ENCODE results near the gene MYO9B.

The MYO9B gene

DNA sequence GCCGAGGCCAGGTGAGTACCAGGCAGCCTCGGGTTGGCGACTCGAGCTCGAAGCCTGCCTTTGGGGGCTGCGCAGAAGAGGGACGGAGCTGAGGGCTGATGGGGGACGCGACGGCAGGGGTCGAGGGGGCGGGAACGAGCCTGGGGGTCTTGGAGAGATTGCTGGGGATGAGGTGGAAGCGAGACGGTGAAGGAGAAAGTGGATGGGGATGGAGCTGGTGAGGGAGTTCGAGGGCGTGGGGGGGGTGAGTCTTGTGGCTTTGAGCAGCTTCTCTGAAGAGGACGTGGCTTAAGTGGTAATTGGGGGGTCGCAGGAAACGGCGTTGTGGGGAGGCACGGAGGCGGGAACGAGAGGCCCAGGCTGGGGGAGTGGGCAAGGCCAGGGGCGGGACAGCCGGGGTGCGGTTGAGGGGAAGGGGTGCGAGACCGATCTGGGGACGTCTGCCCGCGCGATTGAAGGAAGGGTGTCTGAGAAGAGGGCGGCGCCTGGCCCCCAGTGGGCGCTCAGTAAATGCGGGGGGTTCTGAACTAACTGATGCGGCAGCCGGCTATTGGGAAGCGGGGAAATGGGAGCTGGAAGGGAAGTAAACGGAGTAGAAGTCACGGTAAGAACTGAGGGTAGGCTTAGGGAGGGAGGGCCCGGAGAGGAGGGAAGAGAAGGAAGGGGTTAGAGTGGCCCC is 426 bp downstream of the MYO9B start:
- ATAC-seq (ENCODE audit: low read depth) (0 out of 3 replicates have a peak, but pooled peaks have one; percentile 1), DNase-seq (ENCODE audit: low spot score) (no peak)
- H3K27ac ChIP-seq (ENCODE audit: poor library complexity, severe bottlenecking), result peak overlapping the region; percentile 40
- H3K9me3 ChIP-seq (ENCODE audit: severe bottlenecking), result no peaks in the 10 kb centered on the region
- TF ChIP-seq, protein P1, sequence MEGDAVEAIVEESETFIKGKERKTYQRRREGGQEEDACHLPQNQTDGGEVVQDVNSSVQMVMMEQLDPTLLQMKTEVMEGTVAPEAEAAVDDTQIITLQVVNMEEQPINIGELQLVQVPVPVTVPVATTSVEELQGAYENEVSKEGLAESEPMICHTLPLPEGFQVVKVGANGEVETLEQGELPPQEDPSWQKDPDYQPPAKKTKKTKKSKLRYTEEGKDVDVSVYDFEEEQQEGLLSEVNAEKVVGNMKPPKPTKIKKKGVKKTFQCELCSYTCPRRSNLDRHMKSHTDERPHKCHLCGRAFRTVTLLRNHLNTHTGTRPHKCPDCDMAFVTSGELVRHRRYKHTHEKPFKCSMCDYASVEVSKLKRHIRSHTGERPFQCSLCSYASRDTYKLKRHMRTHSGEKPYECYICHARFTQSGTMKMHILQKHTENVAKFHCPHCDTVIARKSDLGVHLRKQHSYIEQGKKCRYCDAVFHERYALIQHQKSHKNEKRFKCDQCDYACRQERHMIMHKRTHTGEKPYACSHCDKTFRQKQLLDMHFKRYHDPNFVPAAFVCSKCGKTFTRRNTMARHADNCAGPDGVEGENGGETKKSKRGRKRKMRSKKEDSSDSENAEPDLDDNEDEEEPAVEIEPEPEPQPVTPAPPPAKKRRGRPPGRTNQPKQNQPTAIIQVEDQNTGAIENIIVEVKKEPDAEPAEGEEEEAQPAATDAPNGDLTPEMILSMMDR (IDR thresholded peaks at IDR 0.05; ENCODE audit: poor library complexity, severe bottlenecking), result no peak
- H3K4me1 ChIP-seq (ENCODE audit: insufficient read depth, poor library complexity, severe bottlenecking), result peaks cover 23% of the 10 kb centered on the region
- no peaks in the 10 kb centered on the region for H3K27me3 ChIP-seq (ENCODE audit: insufficient read depth, poor library complexity, severe bottlenecking)
- peaks cover 18% of the 10 kb centered on the region for H3K36me3 ChIP-seq (ENCODE audit: low read depth)
- peak overlapping the region; percentile 80 for H3K4me3 ChIP-seq (ENCODE audit: severe bottlenecking)

DNA sequence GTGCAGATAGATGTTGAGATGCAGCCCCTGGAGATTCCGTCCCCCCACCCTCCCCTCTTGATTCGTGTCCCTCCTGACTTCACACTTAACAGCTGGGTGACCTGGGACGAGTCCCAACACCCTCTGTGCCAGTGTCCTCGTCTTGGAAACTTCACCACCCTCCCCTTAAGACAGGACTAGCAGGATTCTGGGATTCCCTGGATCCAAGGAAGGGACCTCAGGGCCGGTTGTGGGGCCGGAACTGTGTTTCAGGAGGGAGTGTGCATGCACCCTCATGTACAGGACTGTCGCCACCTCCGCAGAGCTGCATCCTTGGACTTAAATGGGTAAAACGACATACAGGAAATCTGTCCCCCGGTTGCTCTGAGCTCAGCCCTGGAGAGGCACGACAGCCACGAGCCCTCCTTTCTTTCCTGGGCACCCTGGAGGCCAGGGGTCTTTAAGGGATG is 990 bp downstream of the MYO9B start:
- no peaks in the 10 kb centered on the region for H3K9me3 ChIP-seq (ENCODE audit: severe bottlenecking)
- no peaks in the 10 kb centered on the region for H3K27me3 ChIP-seq (ENCODE audit: insufficient read depth, poor library complexity, severe bottlenecking)
- peaks cover 23% of the 10 kb centered on the region for H3K4me1 ChIP-seq (ENCODE audit: insufficient read depth, poor library complexity, severe bottlenecking)
- ATAC-seq (ENCODE audit: low read depth), result no peak
- H3K27ac ChIP-seq (ENCODE audit: poor library complexity, severe bottlenecking), result peak overlapping the region; percentile 40
- H3K36me3 ChIP-seq (ENCODE audit: low read depth), result peaks cover 13% of the 10 kb centered on the region
- no peak for DNase-seq (ENCODE audit: low spot score)
- TF ChIP-seq, protein P1 (IDR thresholded peaks at IDR 0.05; ENCODE audit: poor library complexity, severe bottlenecking), result no peak
- peak overlapping the region; percentile 80 for H3K4me3 ChIP-seq (ENCODE audit: severe bottlenecking)

DNA sequence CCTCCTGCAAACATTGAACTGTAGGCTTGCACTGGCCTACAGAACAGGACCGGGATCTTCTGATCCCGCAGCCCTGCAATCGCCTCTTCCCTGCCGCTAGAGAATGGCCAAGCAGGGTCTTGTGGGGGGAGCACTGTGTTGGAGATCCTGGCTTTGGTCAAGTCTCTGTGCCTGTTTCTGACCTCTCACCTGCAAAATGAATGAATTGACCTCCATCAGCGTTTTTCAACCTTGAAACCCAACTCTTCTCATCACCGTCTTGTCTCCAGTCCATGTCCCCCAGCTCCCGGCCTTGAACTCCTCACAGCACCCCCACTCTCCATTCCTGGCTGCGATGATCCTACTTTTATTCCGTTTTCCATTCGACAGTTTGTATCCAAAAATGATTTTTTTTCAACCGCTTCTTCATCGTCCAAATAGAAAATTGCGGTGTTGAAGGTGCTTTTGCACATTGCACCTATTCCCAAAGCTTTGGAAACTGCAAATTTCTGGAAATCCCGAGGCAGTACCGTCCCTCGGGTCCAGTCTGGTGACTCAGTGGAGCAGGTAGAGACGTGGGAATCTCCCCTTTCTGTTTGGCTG is 2.0 kb downstream of the MYO9B start:
- TF ChIP-seq, protein P1 (IDR thresholded peaks at IDR 0.05; ENCODE audit: poor library complexity, severe bottlenecking), result no peak
- Histone ChIP-seq H3K27ac (ENCODE audit: poor library complexity, severe bottlenecking) (peak overlapping the region; percentile 40), H3K9me3 (ENCODE audit: severe bottlenecking) (no peaks in the 10 kb centered on the region), H3K27me3 (ENCODE audit: insufficient read depth, poor library complexity, severe bottlenecking) (no peaks in the 10 kb centered on the region), H3K4me1 (ENCODE audit: insufficient read depth, poor library complexity, severe bottlenecking) (peaks cover 23% of the 10 kb centered on the region), H3K36me3 (ENCODE audit: low read depth) (peaks cover 8% of the 10 kb centered on the region), H3K4me3 (ENCODE audit: severe bottlenecking) (no peak overlapping the region)
- ATAC-seq (ENCODE audit: low read depth), result no peak
- DNase-seq (ENCODE audit: low spot score), result no peak

DNA sequence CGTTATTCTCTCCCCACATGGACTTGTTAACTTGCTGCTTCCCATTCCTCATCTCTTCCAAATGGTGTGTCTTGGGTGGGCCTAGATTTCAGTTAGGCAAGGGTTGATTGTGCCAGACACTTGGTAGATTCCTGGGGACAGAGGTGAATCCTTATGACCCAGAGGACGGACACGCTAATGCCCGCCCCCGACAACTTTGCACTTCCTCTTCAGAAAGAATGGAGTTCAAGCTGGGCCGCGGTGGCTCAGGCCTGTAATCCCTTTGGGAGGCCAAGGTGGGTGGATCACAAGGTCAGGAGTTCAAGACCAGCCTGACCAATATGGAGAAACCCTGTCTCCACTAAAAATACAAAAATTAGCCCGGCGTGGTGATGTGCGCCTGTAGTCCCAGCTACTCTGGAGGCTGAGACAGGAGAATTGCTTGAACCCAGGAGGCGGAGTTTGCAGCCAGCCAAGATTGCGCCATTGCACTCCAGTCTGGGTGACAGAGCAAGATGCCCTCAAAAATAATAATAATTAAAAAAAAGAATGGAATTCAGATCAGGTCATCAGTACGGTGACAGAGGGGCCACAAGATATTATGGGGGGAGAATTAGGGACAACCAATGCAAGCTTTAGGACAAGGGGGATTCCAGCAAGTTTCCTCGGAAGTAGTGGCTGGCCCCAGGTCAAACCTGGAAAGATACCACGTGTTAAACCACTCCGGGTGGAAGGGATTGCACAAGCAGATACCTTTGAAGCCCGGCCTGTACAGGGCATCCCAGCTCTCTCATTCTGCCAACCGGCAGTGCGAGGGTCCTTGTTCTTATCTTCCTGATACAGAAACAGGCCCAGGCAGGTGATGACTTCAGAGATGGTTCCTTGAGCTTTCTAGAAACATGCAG is 2.7 kb downstream of the MYO9B start:
- no peak overlapping the region for H3K4me3 ChIP-seq (ENCODE audit: severe bottlenecking)
- H3K27me3 ChIP-seq (ENCODE audit: insufficient read depth, poor library complexity, severe bottlenecking), result no peaks in the 10 kb centered on the region
- DNase-seq (ENCODE audit: low spot score) (no peak), ATAC-seq (ENCODE audit: low read depth) (no peak)
- TF ChIP-seq, protein P1 (IDR thresholded peaks at IDR 0.05; ENCODE audit: poor library complexity, severe bottlenecking), result no peak
- H3K27ac ChIP-seq (ENCODE audit: poor library complexity, severe bottlenecking), result peak overlapping the region; percentile 92
- peaks cover 3% of the 10 kb centered on the region for H3K36me3 ChIP-seq (ENCODE audit: low read depth)
- H3K9me3 ChIP-seq (ENCODE audit: severe bottlenecking), result no peaks in the 10 kb centered on the region
- H3K4me1 ChIP-seq (ENCODE audit: insufficient read depth, poor library complexity, severe bottlenecking), result peaks cover 23% of the 10 kb centered on the region

All from RWPE2 (cell line).